ENCODE results near the gene BTNL8.

GRCh38 chr5:180914646-180915045 lies 15.7 kb downstream of the BTNL8 start:
- TF ChIP-seq EZH2 (IDR thresholded peaks at IDR 0.05; ENCODE audit: insufficient read depth, low read length) (no peak), CTCF (IDR thresholded peaks at IDR 0.05; ENCODE audit: insufficient read depth, low read depth, low read length) (no peak)
